Amniotic epithelial cell (primary cell): ENCODE measurements around the gene PKD1L1.
"Not testable (repeated sequence)": the region's sequence is repeated elsewhere in the genome, so short reads cannot be mapped to it uniquely, and the experiment has no call there.

Source experiments
- DNase-seq: peaks from one replicate; pipeline ENCODE4 v3.0.0-alpha.2; 2010; ENCODE audit warnings: low read depth

PKD1L1 gene

DNA sequence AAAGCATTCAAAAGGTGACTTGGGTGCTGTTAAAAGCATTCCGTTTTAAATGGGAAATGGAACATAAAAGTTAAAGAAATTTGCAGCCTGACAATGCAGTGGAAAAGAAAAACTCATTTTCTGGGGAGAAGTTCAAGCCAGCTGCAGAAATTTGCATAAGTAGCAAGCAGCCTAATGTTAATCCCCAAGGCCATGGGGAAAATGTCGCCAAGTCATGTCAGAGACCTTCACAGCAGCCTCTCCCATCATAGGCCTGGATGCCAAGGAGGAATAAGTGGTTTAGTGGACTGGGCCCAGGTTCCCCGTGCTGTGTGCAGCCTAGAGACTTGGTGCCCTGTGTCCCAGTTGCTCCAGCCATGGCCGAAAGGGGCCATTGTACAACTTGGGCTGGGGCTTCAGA is 154.2 kb downstream of the PKD1L1 start:
- no peak for DNase-seq

DNA sequence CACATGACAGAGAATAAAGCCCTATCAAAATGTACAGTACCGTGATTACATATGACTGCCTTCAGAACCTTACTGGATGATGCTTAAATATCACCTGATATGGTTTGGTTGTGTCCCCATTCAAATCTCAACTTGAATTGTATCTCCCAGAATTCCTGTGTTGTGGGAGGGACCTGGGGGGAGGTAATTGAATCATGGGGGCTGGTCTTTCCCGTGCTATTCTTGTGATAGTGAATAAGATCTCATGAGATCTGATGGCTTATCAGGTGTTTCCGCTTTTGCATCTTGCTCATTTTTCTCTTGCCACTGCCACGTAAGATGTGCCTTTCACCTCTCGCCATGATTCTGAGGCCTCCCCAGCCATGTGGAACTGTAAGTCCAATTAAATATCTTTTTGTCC is 155.1 kb downstream of the PKD1L1 start:
- DNase-seq = not testable (repeated sequence)

DNA sequence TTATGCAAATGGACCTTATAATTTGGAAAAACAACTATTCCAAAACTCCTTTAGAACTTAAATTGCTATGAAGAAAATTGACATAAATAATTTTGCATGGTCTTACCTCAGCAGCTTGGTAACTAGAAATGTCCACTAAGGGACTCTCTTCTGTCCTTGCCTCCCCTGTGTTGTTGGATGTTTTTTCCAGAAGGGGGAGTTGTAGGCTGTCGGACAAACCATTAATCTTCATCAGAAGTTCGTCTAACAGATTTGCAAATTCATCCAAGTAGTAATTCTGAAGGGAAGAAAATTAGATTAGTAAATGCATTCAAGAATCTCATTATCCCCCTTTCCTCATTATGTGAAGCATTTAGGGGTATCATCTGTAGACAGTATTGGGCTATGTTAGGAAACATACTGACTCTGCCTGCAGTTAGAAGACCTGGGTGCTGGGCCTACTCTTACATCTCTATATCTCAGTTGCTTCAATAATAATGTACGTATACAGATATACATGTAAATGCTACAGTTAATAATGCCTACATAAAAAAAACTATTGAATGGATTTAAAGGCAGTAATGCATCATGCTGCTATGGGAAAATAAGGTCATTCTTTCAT is 155.6 kb downstream of the PKD1L1 start:
- peak; percentile 33 for DNase-seq

DNA sequence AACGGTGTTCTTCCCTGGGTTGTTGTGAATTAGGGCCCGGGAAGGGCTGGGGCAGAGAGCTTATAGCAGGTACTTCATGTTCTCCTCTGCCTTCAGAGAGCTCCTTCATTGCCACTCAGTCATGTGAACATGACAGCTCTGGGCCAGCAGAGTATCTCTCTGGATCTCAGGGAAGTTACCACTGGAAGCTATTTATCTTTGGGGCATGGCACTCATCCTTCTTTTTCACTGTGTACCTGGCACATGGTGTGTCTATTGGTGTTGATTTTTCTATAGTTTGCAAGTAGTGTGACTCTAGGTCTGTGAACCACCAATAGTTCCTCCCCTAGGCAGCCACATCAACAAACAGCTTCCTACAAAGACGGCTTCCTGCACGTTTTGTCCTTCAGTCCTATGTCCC is 156.6 kb downstream of the PKD1L1 start:
- DNase-seq = no peak

DNA sequence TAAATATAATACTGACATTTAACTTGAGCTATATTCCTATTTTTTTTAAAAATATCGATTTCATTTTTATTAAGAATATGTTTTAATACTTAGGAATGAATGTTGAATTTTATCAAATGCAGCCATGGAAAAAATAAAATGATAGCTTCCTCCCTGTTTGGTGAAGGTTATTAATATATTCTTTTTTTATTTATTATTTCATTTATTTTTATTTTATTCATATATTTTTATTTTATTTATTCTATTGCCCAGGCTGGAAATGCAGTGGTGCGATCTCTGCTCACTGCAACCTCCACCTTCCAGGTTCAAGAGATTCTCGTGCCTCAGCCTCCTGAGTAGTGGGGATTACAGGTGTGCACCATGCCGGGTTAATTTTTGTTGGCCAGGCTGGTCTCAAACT is 160.2 kb downstream of the PKD1L1 start:
- no peak for DNase-seq

DNA sequence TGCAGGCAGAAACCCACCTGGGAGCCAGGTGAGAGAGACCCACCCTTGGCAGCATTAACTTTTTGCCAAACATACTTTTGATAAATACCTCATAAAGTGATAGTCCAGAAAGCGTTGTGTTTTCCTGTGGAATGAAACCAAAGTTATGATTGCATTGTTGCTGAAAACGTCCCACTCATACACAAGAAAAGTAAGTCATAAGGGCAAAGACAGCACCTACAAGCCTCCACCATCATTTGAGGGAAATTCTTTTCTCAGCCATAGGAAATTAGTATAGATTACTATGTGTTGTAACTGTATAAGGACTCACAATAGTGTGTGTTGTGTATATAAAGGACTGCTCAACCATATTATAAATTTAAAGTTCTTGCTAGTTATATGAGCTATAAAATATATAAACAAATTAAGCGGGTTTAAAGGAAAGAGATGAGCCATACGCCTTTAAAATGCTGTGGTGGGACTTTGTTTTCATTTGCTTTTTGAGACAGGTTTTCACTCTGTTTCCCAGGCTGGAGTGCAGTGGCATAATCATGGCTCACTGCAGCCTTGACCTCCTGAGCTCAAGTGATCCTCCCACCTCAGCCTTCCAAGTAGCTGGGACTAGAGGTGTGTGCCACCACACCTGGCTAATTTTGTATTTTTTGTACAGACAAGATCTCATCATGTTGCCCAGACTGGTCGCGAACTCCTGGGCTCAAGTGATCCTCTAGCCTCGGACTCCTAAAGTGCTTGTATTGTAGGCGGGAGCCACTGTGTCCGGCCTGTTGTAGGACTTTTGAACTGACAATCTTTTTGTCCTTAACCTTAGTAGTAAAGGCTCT is 160.8 kb downstream of the PKD1L1 start:
- no peak for DNase-seq

DNA sequence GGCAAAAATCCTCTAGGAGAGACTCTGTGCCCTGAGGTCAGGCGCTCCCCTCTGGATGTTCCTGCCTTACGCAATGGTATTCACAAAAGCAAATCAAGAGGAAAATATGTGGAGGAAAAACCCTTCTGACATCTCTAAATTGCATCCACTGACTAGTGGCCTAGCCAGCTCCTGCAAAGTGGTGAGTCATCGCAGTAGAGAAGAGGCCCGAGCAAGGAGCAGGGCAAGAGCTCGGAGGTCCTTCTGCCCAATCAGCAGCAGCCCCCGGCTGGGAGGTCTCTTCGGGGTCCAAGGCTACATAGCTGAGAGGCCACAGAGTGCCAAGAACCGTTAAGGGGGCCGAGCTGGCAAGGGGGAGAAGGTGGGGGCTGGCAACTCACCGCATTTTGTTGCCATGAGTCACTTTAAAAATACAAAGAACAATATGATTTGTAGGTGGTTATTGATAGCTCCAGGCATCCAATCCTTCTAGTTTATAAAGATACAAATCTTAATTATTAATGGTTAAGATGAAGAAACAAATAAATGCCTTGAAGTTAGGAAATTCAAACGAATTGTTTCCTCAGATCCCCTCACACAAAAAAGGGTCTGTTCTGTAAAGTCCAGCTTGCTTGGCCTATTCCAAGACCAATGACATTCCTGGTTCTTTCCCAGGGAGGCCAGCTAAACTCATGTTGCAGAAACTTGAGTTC is 161.6 kb downstream of the PKD1L1 start:
- DNase-seq = peak; percentile 100

DNA sequence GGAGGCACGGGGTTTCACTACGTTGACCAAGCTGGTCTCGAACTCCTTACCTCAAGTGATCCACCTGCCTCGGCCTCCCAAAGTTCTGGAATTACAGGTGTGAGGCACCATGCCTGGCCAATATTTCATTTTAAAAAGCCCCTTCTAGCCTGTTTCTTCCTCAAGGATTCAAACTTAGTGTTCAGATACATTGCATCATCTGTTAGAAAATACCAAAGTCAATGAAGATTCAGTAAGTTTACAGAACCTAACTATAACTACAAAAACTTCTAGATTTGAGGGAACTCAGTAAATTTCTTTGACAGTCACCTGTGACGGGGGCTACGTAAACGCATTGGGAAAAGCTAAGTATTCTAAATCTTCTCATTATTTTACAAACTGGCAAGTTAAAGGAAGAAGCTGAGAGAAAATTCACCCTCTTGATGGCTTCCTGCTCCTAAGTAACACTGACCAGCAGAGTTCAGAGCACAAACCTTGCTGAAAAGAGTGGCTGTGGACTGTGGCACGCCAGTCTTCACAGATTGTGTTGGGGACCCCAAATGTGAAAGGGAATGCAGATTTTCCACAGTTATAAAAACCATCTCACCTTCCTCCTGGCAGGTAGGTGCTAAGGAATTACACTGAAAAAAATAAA is 162.2 kb downstream of the PKD1L1 start:
- no peak for DNase-seq

DNA sequence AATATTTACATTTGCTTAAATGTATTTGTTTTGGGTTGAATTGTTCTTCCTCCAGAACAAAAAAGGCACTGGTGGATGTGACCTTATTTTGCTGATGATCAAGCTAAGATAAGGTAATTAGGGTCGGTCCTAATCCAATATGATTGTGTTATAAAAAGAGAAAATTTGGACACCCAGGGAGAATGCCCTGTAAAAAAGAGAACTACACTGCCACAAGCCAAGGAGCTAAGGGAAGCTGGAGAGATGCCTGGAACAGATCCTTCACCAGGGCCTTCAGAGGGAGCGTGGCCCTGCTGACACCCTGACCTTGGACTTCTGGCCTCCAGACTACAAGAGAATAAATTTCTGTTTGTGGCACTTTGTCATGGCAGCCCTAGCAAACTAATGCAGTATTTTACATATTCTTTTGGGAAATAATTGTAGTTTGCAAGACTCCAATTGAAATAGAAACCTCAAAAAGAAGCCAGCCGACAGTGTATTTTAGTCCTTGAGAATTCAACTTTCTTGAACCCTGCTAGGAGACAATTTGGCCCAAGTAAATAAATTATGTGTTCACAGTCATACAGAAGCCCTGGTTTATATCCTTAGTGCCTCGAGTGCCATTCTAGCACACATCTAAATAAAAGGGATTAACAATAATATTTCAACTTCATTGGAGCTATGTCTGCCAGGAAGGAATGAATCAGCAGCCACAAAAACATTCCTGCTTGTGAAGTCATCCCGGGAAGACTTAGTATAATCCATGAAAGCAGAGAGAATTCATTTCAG is 164.6 kb downstream of the PKD1L1 start:
- DNase-seq = peak; percentile 99

DNA sequence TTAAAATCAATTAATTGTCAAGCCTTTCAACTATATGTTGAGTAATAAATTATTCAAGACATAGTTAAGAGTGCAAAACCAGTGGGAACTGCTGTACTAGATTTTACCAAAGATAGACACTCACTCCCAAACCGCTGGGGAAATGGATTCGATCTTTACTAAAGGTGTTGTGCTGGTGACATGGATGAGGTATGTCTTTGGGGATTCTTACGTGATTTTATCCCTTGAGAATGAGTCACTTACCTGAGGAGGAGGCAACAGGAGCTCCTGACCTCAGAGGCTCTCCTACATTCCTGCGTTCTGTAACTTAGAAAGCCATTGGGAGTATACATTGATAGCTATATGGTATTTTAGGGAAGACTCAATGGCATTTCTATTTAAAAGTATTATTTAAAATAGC is 165.5 kb downstream of the PKD1L1 start:
- no peak for DNase-seq

DNA sequence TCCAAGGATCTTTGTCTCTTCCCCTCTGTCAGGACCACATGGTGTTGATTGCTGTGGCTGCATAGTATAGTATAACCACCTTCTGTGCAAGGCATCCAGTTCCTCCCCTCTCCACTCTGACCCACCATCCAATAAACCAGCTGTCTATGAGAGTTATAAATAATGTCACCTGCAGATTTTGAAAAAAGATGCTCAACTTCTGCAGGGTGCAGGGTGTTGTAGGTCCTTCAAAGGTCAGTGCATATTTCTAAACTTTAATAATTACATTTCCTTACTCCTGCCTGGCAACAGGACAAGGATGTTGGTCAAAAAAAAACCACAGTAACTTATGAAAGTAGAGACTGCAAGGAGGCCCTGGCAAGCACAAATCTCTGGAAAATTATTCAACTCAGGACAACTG is 166.2 kb downstream of the PKD1L1 start:
- peak; percentile 74 for DNase-seq

DNA sequence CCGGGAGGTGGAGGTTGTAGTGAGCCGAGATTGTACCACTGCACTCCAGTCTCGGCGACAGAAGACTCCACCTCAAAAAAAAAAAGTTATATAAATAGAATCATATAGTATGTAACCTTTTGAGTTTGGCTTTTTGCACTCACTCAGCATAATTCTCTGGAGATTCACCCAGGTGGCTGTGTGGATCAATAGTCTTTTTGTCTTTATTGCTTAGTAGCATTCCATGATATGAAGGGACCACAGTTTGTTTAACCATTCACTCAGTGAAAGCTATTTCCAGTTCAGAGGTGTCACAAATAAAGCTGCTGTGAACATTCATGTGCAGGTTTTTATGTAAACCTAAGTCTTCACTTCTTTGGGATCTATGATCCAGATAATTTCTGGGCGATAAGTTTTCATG is 167.7 kb downstream of the PKD1L1 start:
- DNase-seq = no peak

DNA sequence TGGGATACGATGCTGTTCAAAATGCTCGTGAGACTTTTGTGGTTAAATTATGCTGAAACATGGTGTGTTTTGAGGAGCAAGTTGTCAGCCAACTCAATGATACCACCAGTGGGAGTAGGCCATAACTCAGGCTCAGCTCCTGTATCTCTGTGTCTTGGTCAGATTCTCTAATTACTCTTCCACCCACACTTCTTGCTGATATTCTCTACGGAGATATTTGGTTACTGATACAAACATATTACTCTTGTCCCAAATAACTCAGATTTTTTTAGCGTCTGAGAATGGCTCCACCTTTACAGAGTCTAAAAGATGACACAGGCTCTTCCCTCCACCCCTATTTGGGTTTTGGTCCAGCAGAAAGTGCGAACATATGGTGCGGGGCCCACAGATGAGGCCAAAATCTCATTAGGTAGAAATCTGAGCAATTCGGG is 168.9 kb downstream of the PKD1L1 start:
- peak; percentile 86 for DNase-seq

DNA sequence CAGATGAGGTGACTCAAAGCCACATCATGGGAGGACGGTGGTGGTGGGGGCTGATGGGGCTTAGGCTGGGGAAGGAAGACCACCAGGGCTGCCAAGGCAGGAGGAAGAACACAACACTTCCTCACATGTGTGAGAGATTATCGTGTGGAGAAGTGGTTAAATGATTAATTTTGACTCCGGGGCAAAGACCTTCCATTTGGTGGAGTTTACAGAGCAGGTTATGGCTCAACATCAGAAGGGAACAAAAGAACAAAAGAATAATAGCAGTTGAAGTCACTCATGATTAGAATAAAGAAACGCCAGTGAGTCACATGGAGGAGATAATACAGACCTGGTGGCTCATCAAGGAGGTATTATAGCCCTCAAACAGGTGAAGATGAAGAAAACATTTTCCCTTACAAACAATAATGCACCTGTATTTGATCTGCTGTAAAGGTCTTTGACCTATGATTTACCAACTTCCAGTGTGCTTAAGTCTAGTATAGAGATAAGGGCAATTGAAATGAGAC is 170.1 kb downstream of the PKD1L1 start:
- DNase-seq = no peak

DNA sequence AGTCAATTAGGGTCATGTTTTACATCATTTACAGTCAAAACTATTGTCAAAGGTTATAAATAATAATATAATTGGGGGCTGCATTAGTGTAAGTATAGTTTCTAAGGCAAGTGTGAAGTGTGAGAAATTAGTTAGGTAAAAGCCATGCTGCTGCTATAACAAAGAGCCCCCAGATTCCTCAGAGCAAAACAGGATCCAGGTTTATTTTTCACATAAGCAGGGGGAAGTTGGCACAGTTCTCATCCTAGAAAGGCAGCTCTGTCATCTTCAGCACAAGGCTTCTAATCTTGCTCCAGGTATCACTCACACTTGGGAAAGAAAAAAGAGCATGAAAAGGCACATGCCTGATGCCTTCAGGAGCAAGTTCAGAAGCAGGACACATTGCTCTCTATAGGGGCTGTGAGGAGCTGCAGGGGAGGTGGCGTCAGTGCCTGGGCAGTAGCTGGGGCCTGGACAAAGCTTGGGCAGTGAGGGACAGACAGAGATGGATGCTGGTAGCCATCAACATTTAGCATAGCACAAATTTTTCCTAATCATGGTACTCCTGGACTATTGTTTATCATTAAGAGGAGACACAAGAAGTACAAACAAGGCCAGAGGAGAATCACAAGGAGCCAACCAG is 170.6 kb downstream of the PKD1L1 start:
- no peak for DNase-seq

DNA sequence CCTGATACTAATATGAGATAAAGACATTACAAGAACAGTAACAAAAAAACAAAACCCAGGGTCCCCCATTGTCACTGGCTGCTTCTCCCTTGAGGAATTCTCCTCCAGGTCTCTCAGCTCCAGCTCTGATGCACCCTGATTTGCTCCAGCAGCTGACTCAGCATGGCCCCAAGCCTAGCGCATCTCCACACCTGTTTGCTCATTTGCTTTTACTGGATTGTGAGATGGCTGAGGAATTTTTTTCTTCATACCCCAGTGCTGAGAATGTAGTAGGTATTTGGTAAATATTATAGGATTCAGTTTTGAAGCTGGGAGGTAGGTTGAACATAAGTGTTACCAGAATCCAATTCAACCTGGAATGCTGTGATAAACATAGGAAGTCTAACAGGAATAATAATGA is 171.9 kb downstream of the PKD1L1 start:
- DNase-seq = no peak

DNA sequence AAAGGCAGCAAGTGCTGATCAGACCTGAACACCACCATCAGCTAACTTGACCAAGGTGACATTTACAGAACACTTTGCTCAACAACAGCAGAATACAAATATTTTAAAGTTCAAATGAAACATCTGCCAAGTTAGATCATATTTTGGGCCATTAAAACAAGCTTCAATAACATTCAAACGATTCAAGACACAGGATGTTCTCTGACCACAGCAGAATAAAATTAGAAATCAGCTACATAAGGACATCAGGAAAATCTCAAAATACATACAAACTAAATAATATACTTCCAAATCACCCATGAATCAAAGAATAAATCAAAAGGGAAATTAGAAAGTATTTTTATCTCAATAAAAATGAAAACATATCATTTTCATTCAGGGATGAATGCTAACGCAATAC is 173.0 kb downstream of the PKD1L1 start:
- DNase-seq = no peak

DNA sequence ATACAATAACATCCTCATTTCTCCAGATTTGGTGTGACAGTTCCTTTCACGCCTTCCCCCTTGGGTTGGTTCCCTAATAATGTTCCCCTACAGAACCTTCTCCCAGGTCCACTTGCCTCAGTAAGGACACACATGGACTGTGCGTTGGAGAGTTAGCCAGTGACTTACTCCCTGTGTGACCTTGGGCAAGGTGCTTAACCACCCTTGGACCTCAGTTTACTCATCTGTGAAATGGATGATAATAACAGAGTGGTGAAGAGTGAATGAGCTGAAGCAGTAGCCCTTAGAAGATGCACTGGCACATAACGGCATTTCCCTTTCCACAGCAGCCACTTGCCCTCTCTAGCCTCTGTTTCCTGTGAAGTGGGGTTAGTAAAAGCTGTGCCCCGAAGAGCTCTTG is 175.8 kb downstream of the PKD1L1 start:
- DNase-seq = no peak

DNA sequence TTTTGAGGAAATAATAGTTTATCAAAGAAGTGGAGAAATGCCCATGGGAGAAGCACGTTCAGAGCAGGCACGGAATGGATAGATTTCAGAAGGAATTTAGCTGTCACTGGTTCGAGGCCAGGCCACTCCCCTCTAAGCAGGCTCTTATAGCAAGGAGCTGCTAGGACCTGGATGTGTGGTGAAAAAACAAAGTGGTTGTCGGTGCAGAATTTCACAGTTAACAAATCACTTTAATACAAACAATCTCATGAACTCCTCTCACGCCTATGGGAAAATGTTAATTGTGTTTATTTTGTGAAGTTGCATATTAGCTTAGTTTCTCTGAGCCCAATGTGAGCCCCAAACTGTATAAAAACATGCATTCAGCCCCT is 176.3 kb downstream of the PKD1L1 start:
- no peak for DNase-seq

DNA sequence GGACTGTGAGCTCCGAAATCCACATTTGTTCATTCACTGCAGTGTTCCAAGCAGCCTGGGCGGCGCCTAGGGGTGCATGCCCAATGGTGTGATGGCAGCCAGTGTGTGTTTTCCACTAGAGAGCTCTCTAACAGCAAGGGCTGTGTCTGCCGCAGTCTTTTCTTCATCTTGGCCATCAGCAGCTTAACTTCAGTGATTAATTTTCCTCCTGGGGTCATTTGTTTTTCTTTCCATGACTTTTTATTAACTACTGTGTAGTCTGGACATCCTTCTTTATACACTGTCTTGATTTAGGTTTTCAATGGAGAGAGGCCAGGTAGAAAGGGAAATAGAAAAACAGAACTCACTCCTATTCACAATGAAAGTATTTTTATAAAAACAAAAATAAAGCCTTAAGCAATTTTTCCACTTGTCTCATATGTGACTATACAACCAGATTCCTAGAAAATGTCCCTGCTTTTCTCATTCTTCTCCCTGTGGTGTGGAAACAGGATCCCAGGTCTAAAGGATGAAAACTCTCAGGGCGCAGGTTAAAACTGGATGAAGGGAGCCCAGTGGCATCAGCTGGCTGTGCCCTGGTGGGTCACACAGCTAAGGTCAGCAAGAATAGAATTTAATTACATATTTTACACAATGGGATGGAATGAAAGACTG is 176.8 kb downstream of the PKD1L1 start:
- DNase-seq = no peak

DNA sequence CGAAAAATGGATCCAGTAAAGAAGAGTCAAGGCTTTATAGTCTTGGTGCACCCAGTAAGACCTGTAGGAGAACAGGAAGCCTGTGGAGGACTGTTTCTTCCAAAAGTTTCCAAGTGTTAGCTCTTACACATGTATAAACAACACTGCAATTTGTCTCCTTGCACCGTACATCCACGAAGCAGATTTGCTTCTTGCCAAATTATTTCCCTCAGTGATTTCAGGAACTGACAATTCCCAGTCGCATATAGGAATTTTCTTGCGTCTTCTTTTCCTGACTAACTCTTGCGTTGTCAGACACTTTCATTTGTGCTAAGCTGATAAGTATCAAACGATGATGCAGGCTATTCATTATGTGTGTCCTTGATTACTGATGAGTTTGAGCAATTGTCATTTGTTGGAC is 182.1 kb downstream of the PKD1L1 start:
- DNase-seq = no peak
